ENCODE measurements around the gene VPREB1.

DNA sequence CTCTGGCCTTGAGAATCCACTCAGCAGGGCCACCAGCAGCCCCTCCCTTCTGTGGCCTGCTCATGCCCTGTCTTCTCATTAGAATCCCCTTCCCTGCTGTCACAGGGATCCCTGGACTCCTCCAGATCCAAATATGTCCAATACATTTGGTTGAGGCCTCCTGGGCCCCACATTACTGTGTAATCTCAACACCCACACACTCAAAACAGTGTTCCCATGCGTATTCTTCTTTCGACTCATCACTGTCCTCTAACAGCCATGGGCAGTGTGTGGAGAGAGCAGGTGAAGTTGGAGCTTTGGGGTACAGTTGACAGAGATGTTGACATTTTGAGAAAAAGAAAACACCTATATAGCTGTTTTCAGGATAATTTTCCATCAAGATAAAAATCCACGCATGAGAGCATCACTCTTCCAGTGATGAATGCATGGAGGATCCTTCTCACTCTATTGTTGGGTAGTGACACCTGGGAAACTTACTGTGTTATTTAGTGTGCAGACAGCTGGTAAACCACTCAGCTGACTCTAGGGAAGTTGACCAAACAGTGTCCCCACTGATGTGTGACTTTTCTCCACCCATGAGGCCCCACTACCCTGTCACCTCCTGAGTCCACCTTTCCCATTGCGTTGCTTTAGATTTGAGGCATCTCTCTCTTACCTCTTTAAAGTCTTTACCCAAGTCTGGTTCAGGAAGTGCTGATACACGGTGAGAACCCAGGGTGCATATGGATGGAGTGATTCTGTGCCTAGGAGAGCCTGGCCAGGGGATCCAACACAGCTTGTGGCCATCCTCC, 28.7 kb upstream of the VPREB1 start:
- TF ChIP-seq, protein P1, sequence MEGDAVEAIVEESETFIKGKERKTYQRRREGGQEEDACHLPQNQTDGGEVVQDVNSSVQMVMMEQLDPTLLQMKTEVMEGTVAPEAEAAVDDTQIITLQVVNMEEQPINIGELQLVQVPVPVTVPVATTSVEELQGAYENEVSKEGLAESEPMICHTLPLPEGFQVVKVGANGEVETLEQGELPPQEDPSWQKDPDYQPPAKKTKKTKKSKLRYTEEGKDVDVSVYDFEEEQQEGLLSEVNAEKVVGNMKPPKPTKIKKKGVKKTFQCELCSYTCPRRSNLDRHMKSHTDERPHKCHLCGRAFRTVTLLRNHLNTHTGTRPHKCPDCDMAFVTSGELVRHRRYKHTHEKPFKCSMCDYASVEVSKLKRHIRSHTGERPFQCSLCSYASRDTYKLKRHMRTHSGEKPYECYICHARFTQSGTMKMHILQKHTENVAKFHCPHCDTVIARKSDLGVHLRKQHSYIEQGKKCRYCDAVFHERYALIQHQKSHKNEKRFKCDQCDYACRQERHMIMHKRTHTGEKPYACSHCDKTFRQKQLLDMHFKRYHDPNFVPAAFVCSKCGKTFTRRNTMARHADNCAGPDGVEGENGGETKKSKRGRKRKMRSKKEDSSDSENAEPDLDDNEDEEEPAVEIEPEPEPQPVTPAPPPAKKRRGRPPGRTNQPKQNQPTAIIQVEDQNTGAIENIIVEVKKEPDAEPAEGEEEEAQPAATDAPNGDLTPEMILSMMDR (conservative IDR thresholded peaks at IDR 0.05; ENCODE audit: low read length), result no peak
- TF ChIP-seq EZH2phosphoT487 (IDR thresholded peaks at IDR 0.05; ENCODE audit: borderline replicate concordance, low read depth, low read length), result no peak

All from OCI-LY7 (cell line).